H9 (cell line): ENCODE data around the gene ZNF816. TPM values are rescaled to one million over a fixed set of nuclear protein-coding genes. Genes with fewer than 3 reads are reported as not detected.

Experiments used
- DNase-seq: peaks from one replicate; pipeline ENCODE4 v3.0.0-alpha.2; 2017
- H2AFZ ChIP-seq: one replicate; pipeline ENCODE4 v1.6.1; 2013; ENCODE audit warnings: mild to moderate bottlenecking, low read length, control low read depth, moderate library complexity
- H2AK5ac ChIP-seq: 2 replicates; pipeline ENCODE4 v1.6.1; 2013; ENCODE audit warnings: low read length, control low read depth, mixed read lengths; ENCODE audit not compliant: insufficient read length
- H2BK120ac ChIP-seq: one replicate; pipeline ENCODE4 v1.6.1; 2013; ENCODE audit warnings: low read depth, mild to moderate bottlenecking, low read length, control low read depth, inconsistent platforms; ENCODE audit not compliant: poor library complexity, severe bottlenecking
- H2BK12ac ChIP-seq: 2 replicates; pipeline ENCODE4 v1.6.1; 2013; ENCODE audit warnings: low read length, control low read depth, mixed read lengths, low read depth; ENCODE audit not compliant: insufficient read length
- H2BK15ac ChIP-seq: 2 replicates; pipeline ENCODE4 v1.6.1; 2013; ENCODE audit warnings: low read depth, low read length, control low read depth
- H2BK20ac ChIP-seq: one replicate; pipeline ENCODE4 v1.6.1; 2013; ENCODE audit warnings: low read depth, mild to moderate bottlenecking, low read length, control low read depth, inconsistent platforms; ENCODE audit not compliant: poor library complexity, severe bottlenecking
- H2BK5ac ChIP-seq: 2 replicates; pipeline ENCODE4 v1.6.1; 2013; ENCODE audit warnings: low read length, control low read depth, mixed read lengths; ENCODE audit not compliant: insufficient read length
- H3K14ac ChIP-seq: 2 replicates; pipeline ENCODE4 v1.6.1; 2013; ENCODE audit warnings: low read length, control low read depth; ENCODE audit not compliant: insufficient read depth
- H3K18ac ChIP-seq: 2 replicates; pipeline ENCODE4 v1.6.1; 2013; ENCODE audit warnings: low read depth, mild to moderate bottlenecking, mixed read lengths, low read length, control low read depth; ENCODE audit not compliant: insufficient read length
- H3K23ac ChIP-seq: 2 replicates; pipeline ENCODE4 v1.6.1; 2013; ENCODE audit warnings: low read length, control low read depth, mixed read lengths, low read depth; ENCODE audit not compliant: insufficient read length
- H3K23me2 ChIP-seq: 2 replicates; pipeline ENCODE4 v1.6.1; 2013; ENCODE audit warnings: low read depth, mild to moderate bottlenecking, mixed read lengths, low read length, control low read depth; ENCODE audit not compliant: insufficient read length, poor library complexity, severe bottlenecking
- H3K27ac ChIP-seq: 2 replicates; pipeline ENCODE4 v1.5.1; 2013; ENCODE audit warnings: low read length, control low read depth, mixed read lengths, low read depth; ENCODE audit not compliant: insufficient read length
- H3K27me3 ChIP-seq: 2 replicates; pipeline ENCODE4 v1.6.1; 2013; ENCODE audit warnings: low read length, control low read depth, inconsistent platforms; ENCODE audit not compliant: insufficient read depth
- H3K4ac ChIP-seq: 2 replicates; pipeline ENCODE4 v1.6.1; 2013; ENCODE audit warnings: low read depth, mild to moderate bottlenecking, control low read depth, inconsistent platforms, low read length, moderate library complexity
- H3K4me1 ChIP-seq: 2 replicates; pipeline ENCODE4 v1.6.1; 2013; ENCODE audit warnings: low read length, control low read depth, inconsistent platforms; ENCODE audit not compliant: insufficient read depth
- H3K4me2 ChIP-seq: 2 replicates; pipeline ENCODE4 v1.6.1; 2013; ENCODE audit warnings: low read length, control low read depth, mixed read lengths; ENCODE audit not compliant: insufficient read length, insufficient read depth
- H3K56ac ChIP-seq: 2 replicates; pipeline ENCODE4 v1.6.1; 2013; ENCODE audit warnings: low read depth, mild to moderate bottlenecking, mixed read lengths, low read length, control low read depth; ENCODE audit not compliant: insufficient read length
- H3K79me1 ChIP-seq: 2 replicates; pipeline ENCODE4 v1.6.1; 2013; ENCODE audit warnings: low read depth, mild to moderate bottlenecking, moderate library complexity, low read length, control low read depth, inconsistent platforms; ENCODE audit not compliant: insufficient read depth, poor library complexity, severe bottlenecking
- H3K79me2 ChIP-seq: 2 replicates; pipeline ENCODE4 v1.6.1; 2013; ENCODE audit warnings: low read length, control low read depth, inconsistent platforms; ENCODE audit not compliant: insufficient read depth
- H3K9ac ChIP-seq: 2 replicates; pipeline ENCODE4 v1.6.1; 2013; ENCODE audit warnings: low read length, control low read depth, mixed read lengths; ENCODE audit not compliant: insufficient read length; ENCODE audit errors: extremely low read depth
- H3K9me3 ChIP-seq: one replicate; pipeline ENCODE4 v1.6.1; 2013; ENCODE audit warnings: low read depth, low read length, inconsistent platforms; ENCODE audit not compliant: control insufficient read depth
- H3T11ph ChIP-seq: one replicate; pipeline ENCODE4 v1.6.1; 2013; ENCODE audit warnings: mild to moderate bottlenecking, low read length, control low read depth, inconsistent platforms
- H4K20me1 ChIP-seq: one replicate; pipeline ENCODE4 v1.6.1; 2013; ENCODE audit not compliant: control insufficient read depth, insufficient read length, insufficient read depth
- H4K5ac ChIP-seq: 2 replicates; pipeline ENCODE4 v1.6.1; 2013; ENCODE audit warnings: low read depth, mild to moderate bottlenecking, mixed read lengths, low read length, control low read depth; ENCODE audit not compliant: insufficient read length
- H4K8ac ChIP-seq: replicated peaks from 2 replicates; pipeline ENCODE4 v1.6.1; 2013; ENCODE audit warnings: low read length, control low read depth, mixed read lengths, low read depth; ENCODE audit not compliant: insufficient read length
- H4K91ac ChIP-seq: 2 replicates; pipeline ENCODE4 v1.6.1; 2013; ENCODE audit warnings: low read depth, mild to moderate bottlenecking, moderate library complexity, mixed read lengths, low read length, control low read depth; ENCODE audit not compliant: insufficient read length
- H3K27ac Mint-ChIP-seq, 3 experiments: 2 replicates in 2 of 3; 3 replicates in 1 of 3; pipeline ENCODE4 v1.8.0; 2020 to 2021; ENCODE audit warnings: mixed read lengths in 3 of 3, mild to moderate bottlenecking in 1 of 3, moderate library complexity in 1 of 3
- H3K27me3 Mint-ChIP-seq: 2 replicates; pipeline ENCODE4 v1.8.0; 2021; ENCODE audit warnings: low read depth, mild to moderate bottlenecking, moderate library complexity, mixed read lengths
- H3K36me3 Mint-ChIP-seq, 3 experiments: 2 replicates in 2 of 3; 3 replicates in 1 of 3; pipeline ENCODE4 v1.8.0; 2020 to 2021; ENCODE audit warnings: low read depth in 3 of 3, mixed read lengths in 3 of 3; ENCODE audit not compliant: insufficient read depth in 1 of 3
- H3K4me1 Mint-ChIP-seq, 2 experiments: 2 replicates each; pipeline ENCODE4 v1.8.0; 2020; ENCODE audit warnings: mixed read lengths in 2 of 2
- H3K4me3 Mint-ChIP-seq, 2 experiments: 2 replicates in 1 of 2; 3 replicates in 1 of 2; pipeline ENCODE4 v1.8.0; 2020 to 2021; ENCODE audit warnings: mild to moderate bottlenecking in 2 of 2, mixed read lengths in 2 of 2, moderate library complexity in 1 of 2
- H3K9me3 Mint-ChIP-seq, 2 experiments: 2 replicates in 1 of 2; 3 replicates in 1 of 2; pipeline ENCODE4 v1.8.0; 2020; ENCODE audit warnings: mild to moderate bottlenecking in 2 of 2, mixed read lengths in 2 of 2, moderate library complexity in 1 of 2
- WGBS: extraction: QIAGEN DNeasy Blood & Tissue Kit; methylation state at CpG from one replicate; pipeline ENCODE4 v1.1.7; 2013; ENCODE audit warnings: missing lambda C conversion rate, low lambda C conversion rate, mixed read lengths; ENCODE audit not compliant: insufficient read length; ENCODE audit errors: extremely low coverage; 5-methylcytosine and 5-hydroxymethylcytosine counted together
- total RNA-seq: library from RNA; stranded (reverse); gene quantifications from 2 replicates; pipeline ENCODE4 v1.2.1, GENCODE V29; 2021
- TF ChIP-seq, protein P1 (sequence below): fragments of 200-600 bp; sonication (generic); conservative IDR thresholded peaks from 3 replicates; pipeline ENCODE4 v1.8.0; 2021; ENCODE audit warnings: antibody characterized with exemption, mild to moderate bottlenecking

Gene ZNF816
- total RNA-seq, 1 experiment from 2014 or later = 15.1 TPM

DNA sequence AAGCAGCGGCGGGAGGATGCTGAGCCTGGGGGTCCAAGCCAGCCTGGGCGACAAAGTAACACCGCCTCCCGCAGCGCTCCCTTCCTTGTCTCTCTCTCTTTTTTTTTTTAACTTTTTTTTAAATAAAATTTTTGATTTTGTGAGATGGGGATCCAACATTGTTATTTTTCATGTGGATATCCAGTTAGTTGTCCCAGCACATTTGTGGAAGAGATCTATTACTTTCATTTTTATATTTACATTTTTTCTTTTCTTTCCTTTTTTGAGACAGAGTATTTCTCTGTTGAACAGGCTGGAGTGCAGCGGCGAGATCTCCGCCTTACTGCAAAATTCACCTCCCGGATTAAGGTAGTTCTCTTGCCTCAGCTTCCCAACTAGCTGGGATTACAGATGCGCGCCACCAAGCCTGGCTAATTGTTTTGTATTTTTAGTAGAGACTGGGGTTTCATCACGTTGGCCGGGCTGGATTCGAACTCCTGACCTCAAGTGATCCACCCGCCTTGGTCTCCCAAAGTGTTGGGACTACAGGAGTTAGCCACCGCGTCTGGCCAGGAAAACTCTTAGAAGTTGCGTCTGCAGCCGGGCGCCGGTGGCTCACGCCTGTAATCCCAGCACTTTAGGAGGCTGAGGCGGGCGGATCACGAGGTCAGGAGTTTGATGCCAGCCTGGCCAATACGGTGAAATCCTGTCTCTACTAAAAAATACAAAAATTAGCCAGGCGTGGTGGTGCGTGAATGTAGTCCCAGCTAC, 19.4 kb downstream of the ZNF816 start:
- no peak overlapping the region for H2AFZ ChIP-seq
- no peak overlapping the region for H2BK5ac ChIP-seq
- H3K79me1 ChIP-seq = peaks cover 6% of the 10 kb centered on the region
- no peak overlapping the region for H2AK5ac ChIP-seq
- no peak overlapping the region for H3T11ph ChIP-seq
- no peak overlapping the region for H4K5ac ChIP-seq
- no peak overlapping the region for H3K18ac ChIP-seq
- Mint-ChIP-seq H3K36me3 (peaks cover 11 to 13% (median 12%) of the 10 kb centered on the region in 3 experiments), H3K27ac (peak overlapping the region; percentile 84 to 94 (median 93); a peak in 4 of 7 replicates), H3K4me1 (peaks cover 34 to 49% of the 10 kb centered on the region in 2 experiments), H3K27me3 (no peaks in the 10 kb centered on the region; the same call in 1 of the 2 replicates), H3K9me3 (peaks cover 9 to 10% of the 10 kb centered on the region in 2 experiments), H3K4me3 (peak overlapping the region; percentile 93 to 94)
- H3K79me2 ChIP-seq = peaks cover 3% of the 10 kb centered on the region; the same call in 1 of the 2 replicates
- no peak overlapping the region; the same call in 1 of the 2 replicates for H3K14ac ChIP-seq
- H2BK120ac ChIP-seq = no peak overlapping the region
- no peak overlapping the region for H2BK20ac ChIP-seq
- no peak overlapping the region for H4K8ac ChIP-seq
- H4K20me1 ChIP-seq = no peaks in the 10 kb centered on the region
- no peak overlapping the region for H3K9ac ChIP-seq
- WGBS = no CpG with 5 or more reads among the region's 29 CpGs
- H3K4ac ChIP-seq = no peak overlapping the region
- no peak overlapping the region for H2BK12ac ChIP-seq
- TF ChIP-seq, protein P1, sequence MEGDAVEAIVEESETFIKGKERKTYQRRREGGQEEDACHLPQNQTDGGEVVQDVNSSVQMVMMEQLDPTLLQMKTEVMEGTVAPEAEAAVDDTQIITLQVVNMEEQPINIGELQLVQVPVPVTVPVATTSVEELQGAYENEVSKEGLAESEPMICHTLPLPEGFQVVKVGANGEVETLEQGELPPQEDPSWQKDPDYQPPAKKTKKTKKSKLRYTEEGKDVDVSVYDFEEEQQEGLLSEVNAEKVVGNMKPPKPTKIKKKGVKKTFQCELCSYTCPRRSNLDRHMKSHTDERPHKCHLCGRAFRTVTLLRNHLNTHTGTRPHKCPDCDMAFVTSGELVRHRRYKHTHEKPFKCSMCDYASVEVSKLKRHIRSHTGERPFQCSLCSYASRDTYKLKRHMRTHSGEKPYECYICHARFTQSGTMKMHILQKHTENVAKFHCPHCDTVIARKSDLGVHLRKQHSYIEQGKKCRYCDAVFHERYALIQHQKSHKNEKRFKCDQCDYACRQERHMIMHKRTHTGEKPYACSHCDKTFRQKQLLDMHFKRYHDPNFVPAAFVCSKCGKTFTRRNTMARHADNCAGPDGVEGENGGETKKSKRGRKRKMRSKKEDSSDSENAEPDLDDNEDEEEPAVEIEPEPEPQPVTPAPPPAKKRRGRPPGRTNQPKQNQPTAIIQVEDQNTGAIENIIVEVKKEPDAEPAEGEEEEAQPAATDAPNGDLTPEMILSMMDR = no peak
- H3K27me3 ChIP-seq = no peaks in the 10 kb centered on the region
- H3K23ac ChIP-seq = no peak overlapping the region
- peaks cover 6% of the 10 kb centered on the region; the same call in 1 of the 2 replicates for H3K4me1 ChIP-seq
- DNase-seq = no peak
- no peak overlapping the region for H3K27ac ChIP-seq
- H3K23me2 ChIP-seq = peaks cover 4% of the 10 kb centered on the region
- peaks cover 4% of the 10 kb centered on the region for H3K9me3 ChIP-seq
- H3K4me2 ChIP-seq = peak overlapping the region; percentile 86
- no peak overlapping the region for H3K56ac ChIP-seq
- H2BK15ac ChIP-seq = no peak overlapping the region
- H4K91ac ChIP-seq = no peak overlapping the region
